ENCODE results near the gene SRGAP3. TPM values are rescaled to one million over a fixed set of nuclear protein-coding genes. Genes with fewer than 3 reads are reported as not detected.

SRGAP3 gene
- total RNA-seq, 2 donors from 2014 or later = 10.9 to 11.4 TPM

- intact Hi-C loops (cut with DNase I) = no loop called here
- Histone ChIP-seq H3K9me3 (no peaks in the 10 kb centered on the region), H3K36me3 (replicated peaks in 1 of 2; ENCODE audit: insufficient read depth in 1 of 2, low read depth in 2 of 2) (no peaks in the 10 kb centered on the region), H3K4me3 (no peak overlapping the region), H3K27ac (no peak overlapping the region), H3K27me3 (no peaks in the 10 kb centered on the region), H3K4me1 (no peaks in the 10 kb centered on the region)
- DNase-seq = no peak
- TF ChIP-seq CTCF (IDR thresholded peaks at IDR 0.05) (no peak), POLR2A (IDR thresholded peaks at IDR 0.05) (no peak)
- 38 to 44% methylated on average over 11 of the region's 11 CpGs for WGBS, 2 donors
- ATAC-seq = no peak
Observed at GRCh38 chr3:9280451-9281219, 31.2 kb upstream of the SRGAP3 start.

GRCh38 chr3:9279966-9280365 lies 30.5 kb upstream of the SRGAP3 start:
- 37 to 38% methylated on average over 6 of the region's 6 CpGs for WGBS, 2 donors
- H3K36me3 ChIP-seq (replicated peaks in 1 of 2; ENCODE audit: insufficient read depth in 1 of 2, low read depth in 2 of 2) = no peaks in the 10 kb centered on the region
- no peaks in the 10 kb centered on the region for H3K27me3 ChIP-seq
- intact Hi-C loops (cut with DNase I) = no loop called here
- H3K4me3 ChIP-seq = no peak overlapping the region
- H3K4me1 ChIP-seq = no peaks in the 10 kb centered on the region
- TF ChIP-seq CTCF (IDR thresholded peaks at IDR 0.05) (no peak), POLR2A (IDR thresholded peaks at IDR 0.05) (no peak)
- H3K27ac ChIP-seq = no peak overlapping the region
- H3K9me3 ChIP-seq = no peaks in the 10 kb centered on the region
- DNase-seq (no peak), ATAC-seq (no peak)

- H3K4me1 ChIP-seq = no peaks in the 10 kb centered on the region
- DNase-seq (no peak), ATAC-seq (no peak)
- H3K9me3 ChIP-seq = no peaks in the 10 kb centered on the region
- WGBS, 2 donors = 63 to 74% methylated on average over 4 of the region's 4 CpGs
- no peak overlapping the region for H3K4me3 ChIP-seq
- no peak overlapping the region for H3K27ac ChIP-seq
- no peaks in the 10 kb centered on the region for H3K27me3 ChIP-seq
- intact Hi-C loops (cut with DNase I) = no loop called here
- no peaks in the 10 kb centered on the region for H3K36me3 ChIP-seq (replicated peaks in 1 of 2; ENCODE audit: insufficient read depth in 1 of 2, low read depth in 2 of 2)
- TF ChIP-seq CTCF (IDR thresholded peaks at IDR 0.05) (no peak), POLR2A (IDR thresholded peaks at IDR 0.05) (no peak)
Observed at GRCh38 chr3:9278498-9278897, 29.1 kb upstream of the SRGAP3 start.

- H3K9me3 ChIP-seq = no peaks in the 10 kb centered on the region
- no peaks in the 10 kb centered on the region for H3K36me3 ChIP-seq (replicated peaks in 1 of 2; ENCODE audit: insufficient read depth in 1 of 2, low read depth in 2 of 2)
- DNase-seq = no peak
- no peaks in the 10 kb centered on the region for H3K27me3 ChIP-seq
- ATAC-seq = no peak
- no peak for TF ChIP-seq POLR2A (IDR thresholded peaks at IDR 0.05)
- no peak for TF ChIP-seq CTCF (IDR thresholded peaks at IDR 0.05)
- 38 to 53% methylated on average over 1 of the region's 1 CpG for WGBS, 2 donors
- no peaks in the 10 kb centered on the region for H3K4me1 ChIP-seq
- intact Hi-C loops (cut with DNase I) = no loop called here
- H3K4me3 ChIP-seq = no peak overlapping the region
- H3K27ac ChIP-seq = no peak overlapping the region
Observed at GRCh38 chr3:9278085-9278484, 28.6 kb upstream of the SRGAP3 start.

Measured in body of pancreas (tissue), 4 donors.